ENCODE results near the gene APEX2.

DNA sequence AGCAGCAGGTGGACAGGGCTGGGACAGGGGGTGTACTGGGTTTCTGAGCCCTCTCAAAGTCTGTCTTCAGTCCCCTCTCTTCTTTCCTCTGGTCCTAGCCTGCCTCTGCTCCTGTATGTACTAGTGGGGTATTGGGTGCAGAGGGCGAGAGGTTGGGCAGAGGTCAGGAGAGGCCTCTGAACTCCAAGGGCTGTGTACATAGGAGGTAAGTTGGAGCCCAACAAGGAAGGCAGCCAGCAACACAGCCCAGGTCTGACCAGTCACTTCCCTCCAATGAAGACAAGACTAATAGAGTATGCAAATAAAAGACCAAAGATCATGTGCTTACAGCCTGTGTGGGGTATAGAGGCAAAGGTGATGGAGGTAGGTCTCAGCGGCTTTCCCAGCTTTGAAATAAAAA lies 6.1 kb upstream of the APEX2 start, which contains the start of gene PFKFB1:
- TF ChIP-seq, protein P1, sequence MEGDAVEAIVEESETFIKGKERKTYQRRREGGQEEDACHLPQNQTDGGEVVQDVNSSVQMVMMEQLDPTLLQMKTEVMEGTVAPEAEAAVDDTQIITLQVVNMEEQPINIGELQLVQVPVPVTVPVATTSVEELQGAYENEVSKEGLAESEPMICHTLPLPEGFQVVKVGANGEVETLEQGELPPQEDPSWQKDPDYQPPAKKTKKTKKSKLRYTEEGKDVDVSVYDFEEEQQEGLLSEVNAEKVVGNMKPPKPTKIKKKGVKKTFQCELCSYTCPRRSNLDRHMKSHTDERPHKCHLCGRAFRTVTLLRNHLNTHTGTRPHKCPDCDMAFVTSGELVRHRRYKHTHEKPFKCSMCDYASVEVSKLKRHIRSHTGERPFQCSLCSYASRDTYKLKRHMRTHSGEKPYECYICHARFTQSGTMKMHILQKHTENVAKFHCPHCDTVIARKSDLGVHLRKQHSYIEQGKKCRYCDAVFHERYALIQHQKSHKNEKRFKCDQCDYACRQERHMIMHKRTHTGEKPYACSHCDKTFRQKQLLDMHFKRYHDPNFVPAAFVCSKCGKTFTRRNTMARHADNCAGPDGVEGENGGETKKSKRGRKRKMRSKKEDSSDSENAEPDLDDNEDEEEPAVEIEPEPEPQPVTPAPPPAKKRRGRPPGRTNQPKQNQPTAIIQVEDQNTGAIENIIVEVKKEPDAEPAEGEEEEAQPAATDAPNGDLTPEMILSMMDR (IDR thresholded peaks at IDR 0.05) = no peak
- TF ChIP-seq POLR2A (IDR thresholded peaks at IDR 0.05) = no peak
